Dendritic cell treated with granulocyte-macrophage colony-stimulating factor and Interleukin-4, amounts not matched to agents 40 ng/mL and 50 ng/mL, for 4 days (primary cell): ENCODE measurements around the gene TOMM40.
"Not testable (repeated sequence)": the region's sequence is repeated elsewhere in the genome, so short reads cannot be mapped to it uniquely, and the experiment has no call there.

Experiments
- H3K27ac Mint-ChIP-seq: one replicate; pipeline ENCODE4 v1.8.0; 2022; ENCODE audit warnings: mild to moderate bottlenecking, mixed read lengths
- H3K27me3 Mint-ChIP-seq: one replicate; pipeline ENCODE4 v1.8.0; 2022; ENCODE audit warnings: mild to moderate bottlenecking, mixed read lengths
- H3K36me3 Mint-ChIP-seq: one replicate; pipeline ENCODE4 v1.8.0; 2022; ENCODE audit warnings: low read depth, mixed read lengths
- H3K4me1 Mint-ChIP-seq: one replicate; pipeline ENCODE4 v1.8.0; 2022; ENCODE audit warnings: low read depth, mixed read lengths
- H3K4me3 Mint-ChIP-seq: one replicate; pipeline ENCODE4 v1.8.0; 2022; ENCODE audit warnings: mild to moderate bottlenecking, moderate library complexity, mixed read lengths
- H3K9me3 Mint-ChIP-seq: one replicate; pipeline ENCODE4 v1.8.0; 2022; ENCODE audit warnings: mixed read lengths
- intact Hi-C: fragments of 100-400 bp; cut with micrococcal nuclease; formaldehyde crosslinking; loops from one replicate; pipeline ENCODE4 v1.15.0; 2022

Gene TOMM40

DNA sequence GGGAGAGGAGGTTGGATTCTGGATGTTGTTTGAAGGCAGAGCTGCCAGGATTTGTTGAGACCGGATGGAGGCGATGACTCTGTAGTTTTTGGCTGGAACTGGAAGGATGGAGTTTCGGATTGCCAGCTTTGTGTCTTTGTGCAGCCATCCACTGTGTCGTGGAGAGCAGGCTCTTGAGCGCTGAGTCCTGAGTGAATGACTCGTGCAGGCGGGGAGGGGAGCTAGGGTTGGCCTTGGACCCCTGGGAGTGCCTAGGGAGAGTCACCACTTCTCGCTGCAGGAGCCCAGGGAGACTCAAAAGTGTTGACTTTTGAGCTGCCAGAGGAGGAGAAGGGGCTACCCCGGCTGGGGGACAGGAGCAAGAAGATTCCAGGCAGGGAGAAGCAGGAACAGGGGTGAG is 3.9 kb downstream of the TOMM40 start:
- H3K4me3 Mint-ChIP-seq = no peak overlapping the region
- H3K9me3 Mint-ChIP-seq = no peaks in the 10 kb centered on the region
- no peaks in the 10 kb centered on the region for H3K27me3 Mint-ChIP-seq
- intact Hi-C loops = no loop called here
- H3K4me1 Mint-ChIP-seq = peaks cover 27% of the 10 kb centered on the region
- no peak overlapping the region for H3K27ac Mint-ChIP-seq
- H3K36me3 Mint-ChIP-seq = peaks cover 86% of the 10 kb centered on the region

DNA sequence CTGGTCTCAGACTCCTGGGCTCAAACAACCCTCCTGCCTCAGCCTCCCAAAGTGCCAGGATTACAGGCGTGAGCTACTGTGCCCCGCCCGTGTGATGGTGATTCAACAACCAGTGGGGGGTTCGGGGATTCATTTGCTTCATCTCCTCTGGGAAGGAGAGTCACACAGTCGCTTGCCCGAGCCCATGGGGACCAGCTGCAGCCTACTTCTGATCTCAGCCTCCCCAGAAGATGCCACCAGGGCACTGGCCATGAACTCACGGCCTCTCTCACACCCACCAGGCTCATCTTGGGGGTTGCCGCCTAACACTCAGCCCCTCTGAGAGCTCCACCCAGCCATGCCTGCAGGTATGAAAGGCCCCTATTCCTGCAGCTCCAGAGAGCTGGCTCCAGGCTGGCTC is 6.8 kb downstream of the TOMM40 start:
- intact Hi-C loops = no loop called here
- no peaks in the 10 kb centered on the region for H3K27me3 Mint-ChIP-seq
- H3K4me3 Mint-ChIP-seq = no peak overlapping the region
- H3K27ac Mint-ChIP-seq = peak overlapping the region; percentile 19
- H3K9me3 Mint-ChIP-seq = no peaks in the 10 kb centered on the region
- H3K4me1 Mint-ChIP-seq = peaks cover 9% of the 10 kb centered on the region
- H3K36me3 Mint-ChIP-seq = peaks cover 100% of the 10 kb centered on the region

DNA sequence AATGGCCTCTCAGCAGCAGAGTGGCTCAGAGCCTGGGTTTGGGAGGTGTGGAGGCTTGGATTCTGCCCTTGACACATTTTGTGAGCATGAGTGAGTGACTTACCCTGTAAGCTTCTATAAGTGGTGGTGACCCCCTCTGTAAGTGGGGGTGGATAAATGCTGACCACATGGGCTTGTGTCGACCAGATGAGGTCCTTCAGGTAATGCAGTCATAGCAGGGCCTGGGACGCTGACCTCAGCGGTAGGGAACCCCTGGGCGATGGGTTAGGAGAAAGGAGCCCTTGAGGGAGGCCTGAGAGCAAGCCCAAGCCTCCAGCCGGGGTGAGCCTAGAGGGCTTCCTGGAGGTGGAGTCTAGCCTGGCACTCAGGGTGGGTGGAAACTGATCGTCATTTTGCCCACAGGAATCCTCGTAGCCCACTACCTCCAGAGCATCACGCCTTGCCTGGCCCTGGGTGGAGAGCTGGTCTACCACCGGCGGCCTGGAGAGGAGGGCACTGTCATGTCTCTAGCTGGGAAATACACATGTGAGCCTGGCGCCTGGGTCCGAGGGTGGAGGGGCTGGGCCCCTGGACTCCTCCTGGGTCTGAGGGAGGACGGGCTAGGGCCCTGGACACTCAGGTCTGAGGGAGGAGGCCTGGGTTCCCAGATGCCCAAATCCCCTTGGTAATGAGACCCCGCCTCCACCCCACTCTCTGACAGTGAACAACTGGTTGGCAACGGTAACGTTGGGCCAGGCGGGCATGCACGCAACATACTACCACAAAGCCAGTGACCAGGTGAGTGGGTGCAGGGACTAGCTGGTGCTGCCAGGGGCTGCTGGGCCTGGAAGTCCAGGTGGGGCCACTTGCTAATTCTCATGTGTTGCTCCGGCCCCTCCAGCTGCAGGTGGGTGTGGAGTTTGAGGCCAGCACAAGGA is 9.5 kb downstream of the TOMM40 start:
- Mint-ChIP-seq H3K4me3 (no peak overlapping the region), H3K27me3 (peaks cover 14% of the 10 kb centered on the region), H3K9me3 (no peaks in the 10 kb centered on the region), H3K27ac (no peak overlapping the region), H3K4me1 (peaks cover 7% of the 10 kb centered on the region), H3K36me3 (peaks cover 82% of the 10 kb centered on the region)
- intact Hi-C loops = no loop called here

DNA sequence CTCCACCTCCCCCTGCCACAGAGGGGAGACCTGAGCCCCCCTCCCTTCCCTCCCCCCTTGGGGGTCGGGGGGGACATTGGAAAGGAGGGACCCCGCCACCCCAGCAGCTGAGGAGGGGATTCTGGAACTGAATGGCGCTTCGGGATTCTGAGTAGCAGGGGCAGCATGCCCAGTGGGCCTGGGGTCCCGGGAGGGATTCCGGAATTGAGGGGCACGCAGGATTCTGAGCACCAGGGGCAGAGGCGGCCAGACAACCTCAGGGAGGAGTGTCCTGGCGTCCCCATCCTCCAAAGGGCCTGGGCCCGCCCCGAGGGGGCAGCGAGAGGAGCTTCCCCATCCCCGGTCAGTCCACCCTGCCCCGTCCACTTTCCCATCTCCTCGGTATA is 12.2 kb downstream of the TOMM40 start:
- H3K27ac Mint-ChIP-seq = no peak overlapping the region
- H3K4me1 Mint-ChIP-seq = peaks cover 21% of the 10 kb centered on the region
- no peaks in the 10 kb centered on the region for H3K9me3 Mint-ChIP-seq
- peaks cover 56% of the 10 kb centered on the region for H3K36me3 Mint-ChIP-seq
- intact Hi-C loops = loop anchor here (1.0 kb wide), 1 partner anchor 48 kb away; no protein-coding TSS in a partner anchor
- H3K27me3 Mint-ChIP-seq = peaks cover 33% of the 10 kb centered on the region
- H3K4me3 Mint-ChIP-seq = no peak overlapping the region

DNA sequence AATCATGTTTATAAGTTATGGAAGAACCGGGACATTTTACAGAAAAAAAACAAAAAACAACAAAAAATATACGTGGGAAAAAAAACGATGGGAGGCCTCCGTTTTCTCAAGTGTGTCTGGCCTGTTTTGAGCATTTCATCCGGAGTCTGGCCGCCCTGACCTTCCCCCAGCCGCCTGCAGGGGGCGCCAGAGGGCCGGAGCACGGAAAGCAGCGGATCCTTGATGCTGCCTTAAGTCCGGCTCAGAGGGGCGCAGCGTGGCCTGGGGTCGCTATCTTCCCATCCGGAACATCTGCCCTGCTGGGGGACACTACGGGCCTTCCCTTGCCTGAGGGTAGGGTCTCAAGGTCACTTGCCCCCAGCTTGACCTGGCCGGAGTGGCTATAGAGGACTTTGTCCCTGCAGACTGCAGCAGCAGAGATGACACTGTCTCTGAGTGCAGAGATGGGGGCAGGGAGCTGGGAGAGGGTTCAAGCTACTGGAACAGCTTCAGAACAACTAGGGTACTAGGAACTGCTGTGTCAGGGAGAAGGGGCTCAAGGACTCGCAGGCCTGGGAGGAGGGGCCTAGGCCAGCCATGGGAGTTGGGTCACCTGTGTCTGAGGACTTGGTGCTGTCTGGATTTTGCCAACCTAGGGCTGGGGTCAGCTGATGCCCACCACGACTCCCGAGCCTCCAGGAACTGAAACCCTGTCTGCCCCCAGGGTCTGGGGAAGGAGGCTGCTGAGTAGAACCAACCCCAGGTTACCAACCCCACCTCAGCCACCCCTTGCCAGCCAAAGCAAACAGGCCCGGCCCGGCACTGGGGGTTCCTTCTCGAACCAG is 12.8 kb downstream of the TOMM40 start:
- H3K4me3 Mint-ChIP-seq = no peak overlapping the region
- peaks cover 21% of the 10 kb centered on the region for H3K4me1 Mint-ChIP-seq
- H3K27me3 Mint-ChIP-seq = peaks cover 33% of the 10 kb centered on the region
- H3K36me3 Mint-ChIP-seq = peaks cover 49% of the 10 kb centered on the region
- no peaks in the 10 kb centered on the region for H3K9me3 Mint-ChIP-seq
- no peak overlapping the region for H3K27ac Mint-ChIP-seq
- intact Hi-C loops = loop anchor here (1.0 kb wide), 1 partner anchor 47 kb away; no protein-coding TSS in a partner anchor

DNA sequence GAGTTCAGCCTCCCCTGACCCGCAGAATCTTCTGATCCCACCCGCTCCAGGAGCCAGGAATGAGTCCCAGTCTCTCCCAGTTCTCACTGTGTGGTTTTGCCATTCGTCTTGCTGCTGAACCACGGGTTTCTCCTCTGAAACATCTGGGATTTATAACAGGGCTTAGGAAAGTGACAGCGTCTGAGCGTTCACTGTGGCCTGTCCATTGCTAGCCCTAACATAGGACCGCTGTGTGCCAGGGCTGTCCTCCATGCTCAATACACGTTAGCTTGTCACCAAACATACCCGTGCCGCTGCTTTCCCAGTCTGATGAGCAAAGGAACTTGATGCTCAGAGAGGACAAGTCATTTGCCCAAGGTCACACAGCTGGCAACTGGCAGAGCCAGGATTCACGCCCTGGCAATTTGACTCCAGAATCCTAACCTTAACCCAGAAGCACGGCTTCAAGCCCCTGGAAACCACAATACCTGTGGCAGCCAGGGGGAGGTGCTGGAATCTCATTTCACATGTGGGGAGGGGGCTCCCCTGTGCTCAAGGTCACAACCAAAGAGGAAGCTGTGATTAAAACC is 13.5 kb downstream of the TOMM40 start:
- Mint-ChIP-seq H3K4me3 (no peak overlapping the region), H3K4me1 (peaks cover 21% of the 10 kb centered on the region), H3K36me3 (peaks cover 43% of the 10 kb centered on the region), H3K27ac (no peak overlapping the region), H3K27me3 (peaks cover 33% of the 10 kb centered on the region), H3K9me3 (no peaks in the 10 kb centered on the region)
- intact Hi-C loops = no loop called here

DNA sequence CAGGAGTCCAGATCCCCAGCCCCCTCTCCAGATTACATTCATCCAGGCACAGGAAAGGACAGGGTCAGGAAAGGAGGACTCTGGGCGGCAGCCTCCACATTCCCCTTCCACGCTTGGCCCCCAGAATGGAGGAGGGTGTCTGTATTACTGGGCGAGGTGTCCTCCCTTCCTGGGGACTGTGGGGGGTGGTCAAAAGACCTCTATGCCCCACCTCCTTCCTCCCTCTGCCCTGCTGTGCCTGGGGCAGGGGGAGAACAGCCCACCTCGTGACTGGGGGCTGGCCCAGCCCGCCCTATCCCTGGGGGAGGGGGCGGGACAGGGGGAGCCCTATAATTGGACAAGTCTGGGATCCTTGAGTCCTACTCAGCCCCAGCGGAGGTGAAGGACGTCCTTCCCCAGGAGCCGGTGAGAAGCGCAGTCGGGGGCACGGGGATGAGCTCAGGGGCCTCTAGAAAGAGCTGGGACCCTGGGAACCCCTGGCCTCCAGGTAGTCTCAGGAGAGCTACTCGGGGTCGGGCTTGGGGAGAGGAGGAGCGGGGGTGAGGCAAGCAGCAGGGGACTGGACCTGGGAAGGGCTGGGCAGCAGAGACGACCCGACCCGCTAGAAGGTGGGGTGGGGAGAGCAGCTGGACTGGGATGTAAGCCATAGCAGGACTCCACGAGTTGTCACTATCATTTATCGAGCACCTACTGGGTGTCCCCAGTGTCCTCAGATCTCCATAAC is 14.5 kb downstream of the TOMM40 start, which contains the start of gene APOE:
Gene APOE (plus strand): TSS at position 360 of the 724 bp plus-strand sequence. CDS start 829 bp downstream, outside the sequence.
- H3K27me3 Mint-ChIP-seq = peaks cover 34% of the 10 kb centered on the region
- no peaks in the 10 kb centered on the region for H3K9me3 Mint-ChIP-seq
- H3K36me3 Mint-ChIP-seq = peaks cover 32% of the 10 kb centered on the region
- peaks cover 29% of the 10 kb centered on the region for H3K4me1 Mint-ChIP-seq
- no peak within 1 kb of the TSS for H3K27ac Mint-ChIP-seq
- H3K4me3 Mint-ChIP-seq = peak within 1 kb of the TSS; percentile 41
- intact Hi-C loops = no loop called here

DNA sequence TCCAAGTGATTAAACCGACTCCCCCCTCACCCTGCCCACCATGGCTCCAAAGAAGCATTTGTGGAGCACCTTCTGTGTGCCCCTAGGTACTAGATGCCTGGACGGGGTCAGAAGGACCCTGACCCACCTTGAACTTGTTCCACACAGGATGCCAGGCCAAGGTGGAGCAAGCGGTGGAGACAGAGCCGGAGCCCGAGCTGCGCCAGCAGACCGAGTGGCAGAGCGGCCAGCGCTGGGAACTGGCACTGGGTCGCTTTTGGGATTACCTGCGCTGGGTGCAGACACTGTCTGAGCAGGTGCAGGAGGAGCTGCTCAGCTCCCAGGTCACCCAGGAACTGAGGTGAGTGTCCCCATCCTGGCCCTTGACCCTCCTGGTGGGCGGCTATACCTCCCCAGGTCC is 16.6 kb downstream of the TOMM40 start:
- H3K9me3 Mint-ChIP-seq = no peaks in the 10 kb centered on the region
- H3K27ac Mint-ChIP-seq = no peak overlapping the region
- peaks cover 42% of the 10 kb centered on the region for H3K4me1 Mint-ChIP-seq
- H3K4me3 Mint-ChIP-seq = no peak overlapping the region
- intact Hi-C loops = no loop called here
- H3K36me3 Mint-ChIP-seq = peaks cover 11% of the 10 kb centered on the region
- peaks cover 35% of the 10 kb centered on the region for H3K27me3 Mint-ChIP-seq

DNA sequence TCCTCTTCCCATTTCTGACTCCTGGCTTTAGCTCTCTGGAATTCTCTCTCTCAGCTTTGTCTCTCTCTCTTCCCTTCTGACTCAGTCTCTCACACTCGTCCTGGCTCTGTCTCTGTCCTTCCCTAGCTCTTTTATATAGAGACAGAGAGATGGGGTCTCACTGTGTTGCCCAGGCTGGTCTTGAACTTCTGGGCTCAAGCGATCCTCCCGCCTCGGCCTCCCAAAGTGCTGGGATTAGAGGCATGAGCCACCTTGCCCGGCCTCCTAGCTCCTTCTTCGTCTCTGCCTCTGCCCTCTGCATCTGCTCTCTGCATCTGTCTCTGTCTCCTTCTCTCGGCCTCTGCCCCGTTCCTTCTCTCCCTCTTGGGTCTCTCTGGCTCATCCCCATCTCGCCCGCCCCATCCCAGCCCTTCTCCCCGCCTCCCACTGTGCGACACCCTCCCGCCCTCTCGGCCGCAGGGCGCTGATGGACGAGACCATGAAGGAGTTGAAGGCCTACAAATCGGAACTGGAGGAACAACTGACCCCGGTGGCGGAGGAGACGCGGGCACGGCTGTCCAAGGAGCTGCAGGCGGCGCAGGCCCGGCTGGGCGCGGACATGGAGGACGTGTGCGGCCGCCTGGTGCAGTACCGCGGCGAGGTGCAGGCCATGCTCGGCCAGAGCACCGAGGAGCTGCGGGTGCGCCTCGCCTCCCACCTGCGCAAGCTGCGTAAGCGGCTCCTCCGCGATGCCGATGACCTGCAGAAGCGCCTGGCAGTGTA is 17.2 kb downstream of the TOMM40 start:
- intact Hi-C loops = no loop called here
- H3K4me1 Mint-ChIP-seq = peaks cover 49% of the 10 kb centered on the region
- no peak overlapping the region for H3K27ac Mint-ChIP-seq
- no peaks in the 10 kb centered on the region for H3K9me3 Mint-ChIP-seq
- peaks cover 5% of the 10 kb centered on the region for H3K36me3 Mint-ChIP-seq
- no peak overlapping the region for H3K4me3 Mint-ChIP-seq
- H3K27me3 Mint-ChIP-seq = peaks cover 39% of the 10 kb centered on the region

DNA sequence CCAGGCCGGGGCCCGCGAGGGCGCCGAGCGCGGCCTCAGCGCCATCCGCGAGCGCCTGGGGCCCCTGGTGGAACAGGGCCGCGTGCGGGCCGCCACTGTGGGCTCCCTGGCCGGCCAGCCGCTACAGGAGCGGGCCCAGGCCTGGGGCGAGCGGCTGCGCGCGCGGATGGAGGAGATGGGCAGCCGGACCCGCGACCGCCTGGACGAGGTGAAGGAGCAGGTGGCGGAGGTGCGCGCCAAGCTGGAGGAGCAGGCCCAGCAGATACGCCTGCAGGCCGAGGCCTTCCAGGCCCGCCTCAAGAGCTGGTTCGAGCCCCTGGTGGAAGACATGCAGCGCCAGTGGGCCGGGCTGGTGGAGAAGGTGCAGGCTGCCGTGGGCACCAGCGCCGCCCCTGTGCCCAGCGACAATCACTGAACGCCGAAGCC is 17.8 kb downstream of the TOMM40 start:
- no peak overlapping the region for H3K27ac Mint-ChIP-seq
- intact Hi-C loops = no loop called here

DNA sequence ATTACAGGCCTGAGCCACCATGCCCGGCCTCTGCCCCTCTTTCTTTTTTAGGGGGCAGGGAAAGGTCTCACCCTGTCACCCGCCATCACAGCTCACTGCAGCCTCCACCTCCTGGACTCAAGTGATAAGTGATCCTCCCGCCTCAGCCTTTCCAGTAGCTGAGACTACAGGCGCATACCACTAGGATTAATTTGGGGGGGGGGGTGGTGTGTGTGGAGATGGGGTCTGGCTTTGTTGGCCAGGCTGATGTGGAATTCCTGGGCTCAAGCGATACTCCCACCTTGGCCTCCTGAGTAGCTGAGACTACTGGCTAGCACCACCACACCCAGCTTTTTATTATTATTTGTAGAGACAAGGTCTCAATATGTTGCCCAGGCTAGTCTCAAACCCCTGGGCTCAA is 18.7 kb downstream of the TOMM40 start:
- no peak overlapping the region for H3K27ac Mint-ChIP-seq
- peaks cover 64% of the 10 kb centered on the region for H3K4me1 Mint-ChIP-seq
- H3K9me3 Mint-ChIP-seq = no peaks in the 10 kb centered on the region
- H3K4me3 Mint-ChIP-seq = no peak overlapping the region
- intact Hi-C loops = no loop called here
- H3K27me3 Mint-ChIP-seq = peaks cover 36% of the 10 kb centered on the region
- no peaks in the 10 kb centered on the region for H3K36me3 Mint-ChIP-seq

More for the DNA sequence above, 17.8 kb downstream of the TOMM40 start:
- no peaks in the 10 kb centered on the region for H3K36me3 Mint-ChIP-seq
- no peaks in the 10 kb centered on the region for H3K9me3 Mint-ChIP-seq
- H3K27me3 Mint-ChIP-seq = peaks cover 39% of the 10 kb centered on the region
- H3K4me3 Mint-ChIP-seq = no peak overlapping the region
- peaks cover 55% of the 10 kb centered on the region for H3K4me1 Mint-ChIP-seq

DNA sequence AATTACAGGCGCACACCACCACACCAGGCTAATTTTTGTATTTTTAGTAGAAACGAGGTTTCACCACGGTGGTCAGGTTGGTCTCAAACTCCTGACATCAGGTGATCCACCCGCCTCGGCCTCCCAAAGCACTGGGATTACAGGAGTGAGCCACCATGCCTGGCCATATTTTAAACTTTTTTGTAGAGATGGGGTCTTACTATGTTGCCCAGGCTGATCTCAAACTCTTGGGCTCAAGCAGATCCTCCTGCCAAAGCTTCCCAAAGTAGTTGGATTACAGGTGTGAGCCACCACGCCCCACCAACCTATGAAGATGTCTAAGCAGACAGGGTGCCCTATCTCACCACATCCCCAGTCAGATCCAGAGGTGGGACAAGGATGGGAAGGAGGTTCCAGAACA is 20.8 kb downstream of the TOMM40 start:
- intact Hi-C loops, H3K27ac Mint-ChIP-seq, H3K4me3 Mint-ChIP-seq, H3K36me3 Mint-ChIP-seq, H3K9me3 Mint-ChIP-seq: not testable (repeated sequence)
- peaks cover 15% of the 10 kb centered on the region for H3K27me3 Mint-ChIP-seq
- H3K4me1 Mint-ChIP-seq = peaks cover 47% of the 10 kb centered on the region

DNA sequence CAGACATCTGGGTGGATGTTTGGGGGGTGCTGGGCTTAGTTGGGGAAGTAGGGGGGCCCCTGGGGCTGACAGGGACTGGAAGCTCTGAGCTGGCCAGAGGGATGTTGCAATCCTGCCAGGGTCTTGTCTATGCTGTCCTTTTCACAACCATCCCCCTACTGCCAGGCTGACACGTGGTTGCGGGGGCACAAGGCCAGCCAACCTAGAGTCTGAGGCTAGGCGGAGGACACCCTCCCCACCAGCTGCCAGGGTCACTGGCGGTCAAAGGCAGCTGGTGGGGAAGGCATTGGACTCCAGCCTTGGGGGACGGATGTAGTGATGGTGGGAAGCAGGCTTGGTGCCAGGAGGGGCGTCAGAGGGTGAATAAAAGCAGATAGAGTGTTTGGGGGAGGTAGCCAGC is 21.8 kb downstream of the TOMM40 start:
- no peaks in the 10 kb centered on the region for H3K36me3 Mint-ChIP-seq
- peaks cover 46% of the 10 kb centered on the region for H3K4me1 Mint-ChIP-seq
- intact Hi-C loops = no loop called here
- H3K4me3 Mint-ChIP-seq = no peak overlapping the region
- peaks cover 11% of the 10 kb centered on the region for H3K27me3 Mint-ChIP-seq
- no peaks in the 10 kb centered on the region for H3K9me3 Mint-ChIP-seq
- H3K27ac Mint-ChIP-seq = peak overlapping the region; percentile 93
